ENCODE results near the gene KDM4C. TPM values are rescaled to one million over a fixed set of nuclear protein-coding genes. Genes with fewer than 3 reads are reported as not detected.
"Not testable (repeated sequence)": the region's sequence is repeated elsewhere in the genome, so short reads cannot be mapped to it uniquely, and the experiment has no call there.

Gene KDM4C
- total RNA-seq, 4 donors from 2014 or later: 75.0 to 95.9 (median 88.9) TPM

DNA sequence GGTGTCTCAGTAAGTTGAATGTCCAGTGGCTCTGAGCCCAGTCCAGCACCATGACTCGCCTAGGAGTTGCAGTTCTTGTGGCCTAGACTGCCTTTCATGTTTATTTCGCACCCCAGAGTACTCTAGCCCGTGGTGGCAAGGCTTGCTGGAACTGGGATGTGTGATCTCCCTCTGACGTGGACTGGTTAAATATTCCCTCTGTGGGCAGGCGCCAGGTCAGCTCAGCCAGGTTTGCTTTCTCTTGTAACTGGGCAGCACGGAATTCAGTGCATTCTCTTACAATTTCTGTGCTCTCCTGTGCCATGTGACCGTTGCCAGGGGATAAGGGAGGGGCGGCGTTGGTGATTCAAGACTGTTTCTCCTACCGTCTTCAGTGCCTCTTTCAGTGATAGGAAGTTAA lies 270.8 kb downstream of the KDM4C start:
- TF ChIP-seq, protein P1, sequence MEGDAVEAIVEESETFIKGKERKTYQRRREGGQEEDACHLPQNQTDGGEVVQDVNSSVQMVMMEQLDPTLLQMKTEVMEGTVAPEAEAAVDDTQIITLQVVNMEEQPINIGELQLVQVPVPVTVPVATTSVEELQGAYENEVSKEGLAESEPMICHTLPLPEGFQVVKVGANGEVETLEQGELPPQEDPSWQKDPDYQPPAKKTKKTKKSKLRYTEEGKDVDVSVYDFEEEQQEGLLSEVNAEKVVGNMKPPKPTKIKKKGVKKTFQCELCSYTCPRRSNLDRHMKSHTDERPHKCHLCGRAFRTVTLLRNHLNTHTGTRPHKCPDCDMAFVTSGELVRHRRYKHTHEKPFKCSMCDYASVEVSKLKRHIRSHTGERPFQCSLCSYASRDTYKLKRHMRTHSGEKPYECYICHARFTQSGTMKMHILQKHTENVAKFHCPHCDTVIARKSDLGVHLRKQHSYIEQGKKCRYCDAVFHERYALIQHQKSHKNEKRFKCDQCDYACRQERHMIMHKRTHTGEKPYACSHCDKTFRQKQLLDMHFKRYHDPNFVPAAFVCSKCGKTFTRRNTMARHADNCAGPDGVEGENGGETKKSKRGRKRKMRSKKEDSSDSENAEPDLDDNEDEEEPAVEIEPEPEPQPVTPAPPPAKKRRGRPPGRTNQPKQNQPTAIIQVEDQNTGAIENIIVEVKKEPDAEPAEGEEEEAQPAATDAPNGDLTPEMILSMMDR (IDR thresholded peaks at IDR 0.05): no peak
- TF ChIP-seq POLR2AphosphoS5 (IDR thresholded peaks at IDR 0.05) (no peak), POLR2A (IDR thresholded peaks at IDR 0.05) (no peak), EP300 (IDR thresholded peaks at IDR 0.05; ENCODE audit: low read depth) (no peak)
- no peaks in the 10 kb centered on the region for H3K36me3 ChIP-seq
- H3K4me3 ChIP-seq: no peak overlapping the region
- in situ Hi-C loops (cut with MboI; ENCODE audit: low pct_ligation_motif_present in 1 of 4, low pct_unique_long_range_greater_than_20kb in 1 of 4, low sequenced_read_pairs in 3 of 4): no loop called here
- DNase-seq: no peak
- no peak overlapping the region for H3K27ac ChIP-seq
- H3K27me3 ChIP-seq: no peaks in the 10 kb centered on the region
- intact Hi-C loops (cut with DNase I; ENCODE audit: low total_unique reads): no loop called here
- 90 to 98% methylated on average over 2 to 10 of the region's 10 CpGs for WGBS, 2 donors (ENCODE audit: low coverage in 1 of 2)
- H3K4me1 ChIP-seq: no peaks in the 10 kb centered on the region
- H3K9me3 ChIP-seq: no peaks in the 10 kb centered on the region

DNA sequence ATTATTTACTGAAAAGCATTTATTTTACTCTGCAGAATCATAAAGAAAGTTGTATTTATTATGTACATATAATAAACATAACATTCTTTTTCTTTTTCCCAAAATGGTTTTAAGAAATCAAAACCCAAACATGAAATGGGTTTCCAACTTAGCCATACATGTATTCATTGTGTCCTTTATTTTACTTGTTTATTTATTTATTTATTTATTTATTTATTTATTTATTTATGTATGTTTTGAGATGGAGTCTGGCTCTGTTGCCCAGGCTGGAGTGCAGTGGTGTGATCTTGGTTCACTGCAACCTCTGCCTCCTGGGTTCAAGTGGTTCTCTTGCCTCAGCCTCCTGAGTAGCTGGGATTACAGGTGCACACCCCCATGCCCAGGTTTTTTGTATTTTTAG lies 273.2 kb downstream of the KDM4C start:
- H3K27ac ChIP-seq; in situ Hi-C loops (cut with MboI; ENCODE audit: low pct_ligation_motif_present in 1 of 4, low pct_unique_long_range_greater_than_20kb in 1 of 4, low sequenced_read_pairs in 3 of 4); H3K27me3 ChIP-seq; H3K4me3 ChIP-seq; intact Hi-C loops (cut with DNase I; ENCODE audit: low total_unique reads); DNase-seq; H3K4me1 ChIP-seq; H3K9me3 ChIP-seq; H3K36me3 ChIP-seq: not testable (repeated sequence)

DNA sequence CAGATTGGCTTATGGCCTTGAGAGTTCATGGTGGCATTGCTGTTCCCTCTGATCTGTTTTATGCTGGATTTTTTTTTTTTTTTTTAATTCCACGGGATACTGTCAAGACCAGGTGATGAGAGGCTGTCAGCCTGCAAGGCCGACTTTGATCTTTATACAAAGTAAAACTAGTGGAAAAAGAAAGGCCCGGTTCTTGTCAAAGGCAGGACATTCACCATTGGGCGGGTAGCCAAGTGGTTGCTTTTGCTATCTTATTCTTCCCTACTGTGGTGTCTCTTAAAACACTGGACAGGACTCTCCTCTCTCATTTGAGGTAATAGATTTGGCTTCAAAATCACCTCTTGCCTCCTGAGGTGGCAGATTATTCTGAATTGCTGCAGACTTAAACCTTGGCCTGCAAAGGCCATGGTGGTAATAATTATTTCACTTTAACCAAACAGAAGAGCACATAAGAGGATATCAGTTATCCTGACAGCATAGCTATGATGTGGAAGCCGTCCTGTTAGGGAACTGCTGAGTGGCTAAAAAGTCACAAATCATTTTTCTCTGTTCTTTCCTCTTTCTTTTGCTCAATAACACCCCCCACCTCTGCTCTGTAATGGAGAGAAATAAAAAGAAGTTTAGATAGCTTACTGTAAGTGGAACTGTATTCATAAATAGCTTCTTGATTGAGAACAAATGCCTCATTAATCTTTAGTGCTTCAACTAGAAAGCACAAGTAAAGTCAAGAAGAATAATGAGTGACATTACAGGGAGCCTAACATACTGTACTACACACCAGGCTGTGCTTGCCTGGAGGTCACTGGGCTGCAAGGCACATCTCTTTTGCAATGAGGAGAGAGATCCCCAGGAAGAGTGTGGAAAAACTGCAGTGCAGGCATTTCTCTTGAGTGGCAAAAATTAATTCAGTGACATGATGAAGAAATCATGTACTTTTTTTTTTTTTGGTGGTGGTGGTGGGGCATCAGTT lies 275.6 kb downstream of the KDM4C start:
- in situ Hi-C loops (cut with MboI; ENCODE audit: low pct_ligation_motif_present in 1 of 4, low pct_unique_long_range_greater_than_20kb in 1 of 4, low sequenced_read_pairs in 3 of 4): no loop called here

DNA sequence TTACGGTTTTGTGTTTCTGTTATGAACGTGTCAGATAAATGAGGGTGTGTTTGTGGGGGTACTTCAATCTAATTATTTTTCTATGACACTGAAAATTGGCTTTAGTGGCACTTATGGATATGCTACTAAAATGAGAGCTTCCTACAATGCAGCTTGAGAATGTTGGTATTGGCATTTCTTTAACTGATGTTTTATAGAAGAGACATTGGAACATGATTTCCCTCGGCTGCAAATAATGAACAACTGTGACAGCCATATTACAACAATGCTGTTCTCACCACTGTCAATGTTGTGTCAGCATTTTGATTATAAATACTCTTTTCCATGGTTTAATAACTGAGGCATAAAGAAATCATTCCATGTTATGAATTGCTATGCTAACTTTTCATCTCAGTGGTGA lies 279.4 kb downstream of the KDM4C start:
- Histone ChIP-seq H3K36me3 (peaks cover 0 to 2% (median 0%) of the 10 kb centered on the region in 4 donors), H3K4me3 (no peak overlapping the region), H3K27me3 (no peaks in the 10 kb centered on the region), H3K27ac (no peak overlapping the region), H3K9me3 (no peaks in the 10 kb centered on the region), H3K4me1 (no peaks in the 10 kb centered on the region)
- intact Hi-C loops (cut with DNase I; ENCODE audit: low total_unique reads): no loop called here
- no peak for TF ChIP-seq POLR2A (IDR thresholded peaks at IDR 0.05)
- TF ChIP-seq, protein P1 (IDR thresholded peaks at IDR 0.05): no peak
- no peak for TF ChIP-seq POLR2AphosphoS5 (IDR thresholded peaks at IDR 0.05)
- no peak for TF ChIP-seq EP300 (IDR thresholded peaks at IDR 0.05; ENCODE audit: low read depth)
- WGBS, 2 donors (ENCODE audit: low coverage in 1 of 2): 79 to 93% methylated on average over 3 of the region's 3 CpGs
- DNase-seq: no peak
- in situ Hi-C loops (cut with MboI; ENCODE audit: low pct_ligation_motif_present in 1 of 4, low pct_unique_long_range_greater_than_20kb in 1 of 4, low sequenced_read_pairs in 3 of 4): no loop called here

More for the DNA sequence above, 275.6 kb downstream of the KDM4C start:
- Histone ChIP-seq H3K9me3 (no peaks in the 10 kb centered on the region), H3K27ac (no peak overlapping the region), H3K4me1 (no peaks in the 10 kb centered on the region), H3K27me3 (no peaks in the 10 kb centered on the region), H3K36me3 (peaks cover 0 to 2% (median 0%) of the 10 kb centered on the region in 4 donors), H3K4me3 (no peak overlapping the region)
- DNase-seq: no peak
- TF ChIP-seq EP300 (IDR thresholded peaks at IDR 0.05; ENCODE audit: low read depth) (no peak), POLR2AphosphoS5 (IDR thresholded peaks at IDR 0.05) (no peak), POLR2A (IDR thresholded peaks at IDR 0.05) (no peak)
- TF ChIP-seq, protein P1 (IDR thresholded peaks at IDR 0.05): no peak
- intact Hi-C loops (cut with DNase I; ENCODE audit: low total_unique reads): no loop called here
- WGBS, 2 donors (ENCODE audit: low coverage in 1 of 2): 76 to 93% methylated on average over 4 to 5 of the region's 5 CpGs
